A549 (cell line): ENCODE data around the gene RAB33B. TPM values are rescaled to one million over a fixed set of nuclear protein-coding genes. Genes with fewer than 3 reads are reported as not detected.
"Not testable (repeated sequence)": the region's sequence is repeated elsewhere in the genome, so short reads cannot be mapped to it uniquely, and the experiment has no call there.

Source experiments
- ATAC-seq, 2 experiments: fragments of 200-7000 bp in 1 of 2; fragments of >200 bp in 1 of 2; cut with Nextera tagmentation in 1 of 2; cut with Tn5 transposase in 1 of 2; 3 replicates each; pipeline versions ENCODE4 v1.8.0 to v1.9.1; 2018 to 2020; ENCODE audit warnings: mild to moderate bottlenecking in 1 of 2, moderate library complexity in 1 of 2
- CTCF ChIA-PET: fragments of 300-600 bp; sonication (Branson Sonifier 250); formaldehyde crosslinking; extraction: SDS; loops from one replicate; lab custom pipeline; 2021; ENCODE audit warnings: antibody characterized with exemption, inconsistent platforms; lab: Yijun Ruan, JAX
- POLR2A ChIA-PET: fragments of 350-600 bp; formaldehyde crosslinking; extraction: SDS; loops from one replicate; lab custom pipeline; 2021; ENCODE audit warnings: antibody characterized with exemption, inconsistent platforms; lab: Yijun Ruan, JAX
- DNase-seq, 2 experiments: peaks; one replicate each; pipeline versions ENCODE4 v3.0.0 to v3.0.0-alpha.2; 2011 to 2016; ENCODE audit warnings: low read depth in 1 of 2, low spot score in 1 of 2
- FAIRE-seq: peaks from 2 replicates; lab custom pipeline; 2011; peaks lifted over from hg19 to GRCh38; lab: Jason Lieb, UNC
- H3K27ac ChIP-seq, 2 experiments: fragments of >200 bp; sonication (Bioruptor Twin); formaldehyde crosslinking; 3 replicates each; pipeline ENCODE4 v1.5.1; 2016 to 2017
- H3K4me1 ChIP-seq: fragments of >200 bp; sonication (Bioruptor Twin); formaldehyde crosslinking; 3 replicates; pipeline ENCODE4 v1.6.1; 2016
- H3K4me2 ChIP-seq: fragments of >200 bp; sonication (Bioruptor Twin); formaldehyde crosslinking; 3 replicates; pipeline ENCODE4 v1.6.1; 2016
- H3K4me3 ChIP-seq: fragments of >200 bp; sonication (Bioruptor Twin); formaldehyde crosslinking; 3 replicates; pipeline ENCODE4 v1.5.1; 2016
- H3K9me3 ChIP-seq: fragments of >200 bp; sonication (Bioruptor Twin); formaldehyde crosslinking; 3 replicates; pipeline ENCODE4 v1.6.1; 2016
- BHLHE40 ChIP-seq: IDR thresholded peaks from 2 replicates; pipeline ENCODE4 v1.6.1; 2012; ENCODE audit warnings: low read depth, low read length, inconsistent platforms
- CHD2 ChIP-seq: fragments of 150-350 bp; IDR thresholded peaks from 2 replicates; pipeline ENCODE4 v1.6.1; 2014; ENCODE audit warnings: low read length; ENCODE audit not compliant: partially characterized antibody
- FOSB ChIP-seq: fragments of 250-450 bp; sonication (Bioruptor Pico); IDR thresholded peaks from 2 replicates; pipeline ENCODE4 v1.5.0; 2020; ENCODE audit warnings: mild to moderate bottlenecking, moderate library complexity
- HEYL ChIP-seq: fragments of 250-450 bp; sonication (Bioruptor Pico); IDR thresholded peaks from 2 replicates; pipeline ENCODE4 v1.8.0; 2021; ENCODE audit warnings: mild to moderate bottlenecking, moderate library complexity
- HOXA7 ChIP-seq: fragments of 250-450 bp; sonication (Bioruptor Pico); IDR thresholded peaks from 2 replicates; pipeline ENCODE4 v1.5.0; 2020; ENCODE audit warnings: mild to moderate bottlenecking, moderate library complexity
- HOXB5 ChIP-seq: fragments of 250-450 bp; sonication (Bioruptor Pico); IDR thresholded peaks from 2 replicates; pipeline ENCODE4 v1.5.0; 2020; ENCODE audit warnings: mild to moderate bottlenecking, moderate library complexity
- KDM1A ChIP-seq: fragments of 200-600 bp; sonication (generic); IDR thresholded peaks from 2 replicates; pipeline ENCODE4 v1.6.1; 2016; ENCODE audit warnings: low read depth, mild to moderate bottlenecking
- MYC ChIP-seq: IDR thresholded peaks from 2 replicates; pipeline ENCODE4 v1.6.1; 2012; ENCODE audit warnings: mild to moderate bottlenecking, inconsistent platforms, low read length, improper control_type of control experiment, borderline replicate concordance
- NPAS2 ChIP-seq: fragments of 250-450 bp; sonication (Bioruptor Pico); IDR thresholded peaks from 2 replicates; pipeline ENCODE4 v1.8.0; 2022; ENCODE audit warnings: mild to moderate bottlenecking, moderate library complexity, borderline replicate concordance
- PHF8 ChIP-seq: fragments of 200-600 bp; sonication (generic); IDR thresholded peaks from 2 replicates; pipeline ENCODE4 v1.6.1; 2016; ENCODE audit warnings: low read depth, mild to moderate bottlenecking, antibody characterized with exemption, moderate library complexity, borderline replicate concordance
- RAD21 ChIP-seq, 2 experiments: fragments of >200 bp in 1 of 2; sonication (Bioruptor Twin) in 1 of 2; formaldehyde crosslinking in 1 of 2; IDR thresholded peaks in 1 of 2; conservative IDR thresholded peaks in 1 of 2; 2 replicates in 1 of 2; 3 replicates in 1 of 2; pipeline ENCODE4 v1.6.1; 2012 to 2018; ENCODE audit warnings: inconsistent platforms in 1 of 2
- ZC3H11A ChIP-seq: fragments of 450-650 bp; IDR thresholded peaks from 2 replicates; pipeline ENCODE4 v1.6.1; 2014; ENCODE audit warnings: antibody characterized with exemption, mild to moderate bottlenecking
- ZNF302 ChIP-seq: fragments of 250-450 bp; sonication (Bioruptor Pico); IDR thresholded peaks from 2 replicates; pipeline ENCODE4 v1.9.0; 2021; ENCODE audit warnings: inconsistent platforms, mild to moderate bottlenecking, moderate library complexity
- WGBS: methylation state at CpG from one replicate; pipeline ENCODE4 v1.1.6; 2017; ENCODE audit errors: missing lambda C conversion rate; 5-methylcytosine and 5-hydroxymethylcytosine counted together
- polyA plus RNA-seq, 4 experiments: library from polyadenylated mRNA; depleted of rRNA in 3 of 4; stranded (reverse); fragments of >200 nt; fragmentation: RNase III in 1 of 4; extraction: RNeasy Plus Mini Kit Qiagen cat#74134 plus additional on column Dnase treatment in 1 of 4; gene quantifications; 2 replicates in 3 of 4; 3 replicates in 1 of 4; pipeline ENCODE4 v1.2.3, GENCODE V29; 2011 to 2017
- TF ChIP-seq, protein P1 (sequence below): fragments of 200-600 bp; sonication (generic); IDR thresholded peaks from 2 replicates; pipeline ENCODE4 v1.6.1; 2016; ENCODE audit warnings: antibody characterized with exemption, mild to moderate bottlenecking, moderate library complexity
- TF ChIP-seq, protein P2 (sequence below): fragments of 450-650 bp; IDR thresholded peaks from 2 replicates; pipeline ENCODE4 v1.6.1; 2014; ENCODE audit warnings: antibody characterized with exemption
- TF ChIP-seq, protein P3 (sequence below): IDR thresholded peaks from 2 replicates; pipeline ENCODE4 v1.6.1; 2012

RAB33B gene
- polyA plus RNA-seq, 2 of the 4 experiments (the other 2 are of a cell fraction): 2.8 to 5.9 TPM

DNA sequence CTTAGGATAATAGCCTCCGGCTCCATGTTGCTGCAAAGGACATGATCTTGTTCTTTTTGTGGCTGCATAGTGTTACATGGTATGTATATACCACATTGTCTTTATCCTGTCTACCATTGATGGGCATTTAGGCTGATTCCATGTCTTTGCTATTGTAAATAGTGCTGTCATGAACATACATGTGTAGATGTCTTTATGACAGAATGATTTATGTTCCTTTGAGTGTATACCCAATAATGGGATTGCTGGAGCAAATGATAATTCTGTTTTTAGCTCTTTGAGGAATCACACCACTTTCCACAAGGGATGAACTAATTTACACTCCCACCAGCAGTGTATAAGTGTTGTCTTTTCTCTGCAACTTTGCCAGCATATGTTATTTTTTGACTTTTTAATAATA, 4.6 kb downstream of the RAB33B start (continued):
- TF ChIP-seq RAD21 (conservative IDR thresholded peaks at IDR 0.05 in 1 of 2, IDR thresholded peaks at IDR 0.05 in 1 of 2) (no peak), PHF8 (no peak), NPAS2 (no peak), HOXB5 (CRISPR knock-in tag) (no peak), KDM1A (no peak)

DNA sequence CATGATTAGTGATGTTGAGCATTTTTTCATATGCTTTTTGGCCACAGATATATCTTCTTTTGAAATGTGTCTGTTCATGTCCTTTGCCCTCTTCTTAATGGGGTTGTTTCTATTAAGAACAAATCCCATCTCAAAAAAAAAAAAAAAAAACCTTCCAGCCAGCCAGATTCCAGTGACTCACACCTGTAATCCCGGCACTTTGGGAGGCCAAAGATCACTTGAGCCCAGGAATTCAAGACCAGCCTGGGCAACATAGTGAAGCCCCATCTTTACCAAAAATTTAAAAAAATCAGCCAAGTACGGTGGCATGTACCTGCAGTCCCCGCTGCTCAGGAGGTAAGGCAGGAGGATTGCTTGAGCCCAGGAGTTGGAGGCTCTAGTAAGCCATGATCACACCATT, 5.1 kb downstream of the RAB33B start:
- peak overlapping the region; percentile 90 for H3K4me2 ChIP-seq
- POLR2A ChIA-PET: no interaction called here

DNA sequence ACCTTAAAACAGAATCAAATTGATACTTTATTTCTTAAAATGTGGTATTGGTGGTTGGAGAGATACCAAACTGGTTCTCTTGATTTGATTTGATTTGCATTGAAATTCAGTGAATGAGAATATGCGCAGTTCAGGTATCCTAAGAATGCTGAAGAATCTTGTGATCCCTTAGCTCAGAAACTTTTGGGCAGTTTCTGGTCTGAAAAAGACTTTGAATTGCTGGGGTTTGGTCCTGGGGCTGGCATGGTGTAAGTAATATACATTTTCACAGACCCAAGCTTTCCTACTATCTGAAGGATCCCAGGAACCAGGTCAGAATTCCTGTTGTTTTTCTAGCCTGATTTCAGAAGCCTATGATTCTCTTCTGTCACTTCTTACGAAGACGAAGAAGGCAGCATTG, 6.6 kb downstream of the RAB33B start:
- DNase-seq: no peak
- no peak overlapping the region for H3K27ac ChIP-seq
- H3K9me3 ChIP-seq: no peaks in the 10 kb centered on the region
- H3K4me3 ChIP-seq: no peak overlapping the region
- no peak for FAIRE-seq
- ATAC-seq: no peak
- H3K4me1 ChIP-seq: peaks cover 42% of the 10 kb centered on the region
- POLR2A ChIA-PET: no interaction called here
- TF ChIP-seq HEYL (CRISPR knock-in tag) (no peak), ZC3H11A (no peak), CHD2 (no peak), PHF8 (no peak)
- TF ChIP-seq, protein P1, sequence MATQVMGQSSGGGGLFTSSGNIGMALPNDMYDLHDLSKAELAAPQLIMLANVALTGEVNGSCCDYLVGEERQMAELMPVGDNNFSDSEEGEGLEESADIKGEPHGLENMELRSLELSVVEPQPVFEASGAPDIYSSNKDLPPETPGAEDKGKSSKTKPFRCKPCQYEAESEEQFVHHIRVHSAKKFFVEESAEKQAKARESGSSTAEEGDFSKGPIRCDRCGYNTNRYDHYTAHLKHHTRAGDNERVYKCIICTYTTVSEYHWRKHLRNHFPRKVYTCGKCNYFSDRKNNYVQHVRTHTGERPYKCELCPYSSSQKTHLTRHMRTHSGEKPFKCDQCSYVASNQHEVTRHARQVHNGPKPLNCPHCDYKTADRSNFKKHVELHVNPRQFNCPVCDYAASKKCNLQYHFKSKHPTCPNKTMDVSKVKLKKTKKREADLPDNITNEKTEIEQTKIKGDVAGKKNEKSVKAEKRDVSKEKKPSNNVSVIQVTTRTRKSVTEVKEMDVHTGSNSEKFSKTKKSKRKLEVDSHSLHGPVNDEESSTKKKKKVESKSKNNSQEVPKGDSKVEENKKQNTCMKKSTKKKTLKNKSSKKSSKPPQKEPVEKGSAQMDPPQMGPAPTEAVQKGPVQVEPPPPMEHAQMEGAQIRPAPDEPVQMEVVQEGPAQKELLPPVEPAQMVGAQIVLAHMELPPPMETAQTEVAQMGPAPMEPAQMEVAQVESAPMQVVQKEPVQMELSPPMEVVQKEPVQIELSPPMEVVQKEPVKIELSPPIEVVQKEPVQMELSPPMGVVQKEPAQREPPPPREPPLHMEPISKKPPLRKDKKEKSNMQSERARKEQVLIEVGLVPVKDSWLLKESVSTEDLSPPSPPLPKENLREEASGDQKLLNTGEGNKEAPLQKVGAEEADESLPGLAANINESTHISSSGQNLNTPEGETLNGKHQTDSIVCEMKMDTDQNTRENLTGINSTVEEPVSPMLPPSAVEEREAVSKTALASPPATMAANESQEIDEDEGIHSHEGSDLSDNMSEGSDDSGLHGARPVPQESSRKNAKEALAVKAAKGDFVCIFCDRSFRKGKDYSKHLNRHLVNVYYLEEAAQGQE: no peak
- TF ChIP-seq, protein P2, sequence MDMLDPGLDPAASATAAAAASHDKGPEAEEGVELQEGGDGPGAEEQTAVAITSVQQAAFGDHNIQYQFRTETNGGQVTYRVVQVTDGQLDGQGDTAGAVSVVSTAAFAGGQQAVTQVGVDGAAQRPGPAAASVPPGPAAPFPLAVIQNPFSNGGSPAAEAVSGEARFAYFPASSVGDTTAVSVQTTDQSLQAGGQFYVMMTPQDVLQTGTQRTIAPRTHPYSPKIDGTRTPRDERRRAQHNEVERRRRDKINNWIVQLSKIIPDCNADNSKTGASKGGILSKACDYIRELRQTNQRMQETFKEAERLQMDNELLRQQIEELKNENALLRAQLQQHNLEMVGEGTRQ: no peak
- CTCF ChIA-PET: interaction anchor here (1.3 kb wide), 1 partner anchor 11 kb away, joined by 6 read pairs; no protein-coding TSS in a partner anchor
- no peak overlapping the region for H3K4me2 ChIP-seq
- 98% methylated on average over 3 of the region's 3 CpGs for WGBS

More for the DNA sequence above, 5.1 kb downstream of the RAB33B start:
- ATAC-seq (no peak), FAIRE-seq (no peak), DNase-seq (no peak)
- H3K4me3 ChIP-seq: no peak overlapping the region
- H3K4me1 ChIP-seq: peaks cover 50% of the 10 kb centered on the region
- TF ChIP-seq HOXA7 (CRISPR knock-in tag): no peak
- TF ChIP-seq ZNF302 (CRISPR knock-in tag): no peak
- TF ChIP-seq FOSB (CRISPR knock-in tag): no peak
- no peak for TF ChIP-seq MYC
- TF ChIP-seq BHLHE40: no peak
- CTCF ChIA-PET: no interaction called here
- no peaks in the 10 kb centered on the region for H3K9me3 ChIP-seq
- H3K27ac ChIP-seq: peak overlapping the region in 1 of 2 experiments; percentile 55; a peak in 2 of 6 replicates
- WGBS: 55% methylated on average over 3 of the region's 3 CpGs

DNA sequence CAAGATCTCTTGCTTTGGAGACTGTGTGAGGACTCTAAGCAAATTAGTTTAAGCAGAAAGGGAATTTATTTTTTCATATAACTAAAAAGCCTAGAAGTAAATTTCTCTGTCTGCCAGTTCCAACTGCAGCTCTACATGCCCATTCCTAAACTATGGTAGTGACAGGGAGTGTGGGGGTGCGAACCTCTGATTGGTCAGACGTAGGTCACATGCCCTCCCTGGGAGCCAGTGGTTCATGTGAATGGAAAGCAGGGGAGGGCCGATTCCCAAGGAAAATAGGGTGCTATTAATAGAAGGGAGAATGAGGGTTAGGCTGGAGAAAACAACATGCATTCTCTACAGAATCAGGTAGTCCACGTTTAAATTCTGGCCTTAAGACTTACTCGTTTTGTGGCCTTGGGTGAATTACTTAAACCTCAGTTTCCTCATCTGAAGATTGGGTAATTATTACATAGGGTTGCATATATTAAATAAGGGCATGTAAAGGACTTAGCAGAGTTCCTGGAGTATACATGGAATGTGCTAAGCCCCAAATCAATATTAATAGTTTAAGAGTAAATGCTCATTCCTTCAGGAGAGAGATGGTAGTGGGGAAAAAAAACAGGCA, 7.2 kb downstream of the RAB33B start:
- no peak overlapping the region for H3K4me2 ChIP-seq
- H3K4me3 ChIP-seq: no peak overlapping the region
- ChIA-PET POLR2A (interaction anchor here (1.1 kb wide), 1 partner anchor 8 kb away, joined by 7 read pairs; no protein-coding TSS in a partner anchor), CTCF (interaction anchor here (1.3 kb wide), 1 partner anchor 10 kb away, joined by 6 read pairs; no protein-coding TSS in a partner anchor)
- TF ChIP-seq, protein P2: peak; percentile 46; the same call in 1 of the 2 replicates
- TF ChIP-seq, protein P3, sequence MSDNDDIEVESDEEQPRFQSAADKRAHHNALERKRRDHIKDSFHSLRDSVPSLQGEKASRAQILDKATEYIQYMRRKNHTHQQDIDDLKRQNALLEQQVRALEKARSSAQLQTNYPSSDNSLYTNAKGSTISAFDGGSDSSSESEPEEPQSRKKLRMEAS: no peak
- 84% methylated on average over 5 of the region's 5 CpGs for WGBS
- ATAC-seq: peak in 1 of 2 experiments; percentile 51; a peak in 2 of 6 replicates
- peaks cover 37% of the 10 kb centered on the region for H3K4me1 ChIP-seq
- FAIRE-seq: no peak
- H3K9me3 ChIP-seq: no peaks in the 10 kb centered on the region
- H3K27ac ChIP-seq: no peak overlapping the region
- peak in 1 of 2 experiments; percentile 12 for DNase-seq

DNA sequence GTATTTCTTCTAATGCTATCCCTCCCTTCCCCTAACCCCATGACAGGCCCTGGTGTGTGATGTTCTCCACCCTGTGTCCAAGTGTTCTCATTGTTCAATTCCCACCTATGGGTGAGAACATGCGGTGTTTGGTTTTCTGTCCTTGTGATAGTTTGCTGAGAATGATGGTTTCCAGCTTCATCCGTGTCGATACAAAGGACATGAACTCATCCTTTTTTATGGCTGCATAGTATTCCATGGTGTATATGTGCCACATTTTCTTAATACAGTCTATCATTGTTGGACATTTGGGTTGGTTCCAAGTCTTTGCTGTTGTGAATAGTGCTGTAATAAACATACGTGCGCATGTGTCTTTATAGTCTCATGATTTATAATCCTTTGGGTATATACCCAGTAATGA, 10.6 kb downstream of the RAB33B start:
- H3K27ac ChIP-seq, H3K9me3 ChIP-seq, DNase-seq, FAIRE-seq, CTCF ChIA-PET, H3K4me1 ChIP-seq, POLR2A ChIA-PET, H3K4me2 ChIP-seq, H3K4me3 ChIP-seq, ATAC-seq: not testable (repeated sequence)
- 94% methylated on average over 5 of the region's 5 CpGs for WGBS
